HCT116 (cell line): ENCODE results near the gene POLR3GL.

Experiments
- ATF3 ChIP-seq: IDR thresholded peaks from 2 replicates; pipeline ENCODE4 v1.6.1; 2012
- CEBPB ChIP-seq: IDR thresholded peaks from 2 replicates; pipeline ENCODE4 v1.6.1; 2012; ENCODE audit warnings: low read depth
- CTCF ChIP-seq, 3 experiments: fragments of 200-600 bp in 1 of 3; sonication (generic) in 1 of 3; IDR thresholded peaks in 2 of 3; conservative IDR thresholded peaks in 1 of 3; 2 replicates each; pipeline ENCODE4 v1.5.1; 2012 to 2017; ENCODE audit warnings: low read depth in 2 of 3, low read length in 2 of 3, antibody characterized with exemption in 1 of 3, borderline replicate concordance in 1 of 3, control low read depth in 1 of 3, mild to moderate bottlenecking in 1 of 3, mixed read lengths in 1 of 3, mixed run types in 1 of 3, moderate library complexity in 1 of 3; ENCODE audit not compliant: insufficient read depth in 1 of 3
- EZH2 ChIP-seq: fragments of 200-600 bp; sonication (generic); IDR thresholded peaks from 2 replicates; pipeline ENCODE4 v1.6.1; 2017; ENCODE audit warnings: antibody characterized with exemption, mixed run types
- POLR2A ChIP-seq: IDR thresholded peaks from 2 replicates; pipeline ENCODE4 v1.7.0; 2011; ENCODE audit warnings: borderline replicate concordance; ENCODE audit not compliant: insufficient read depth, insufficient read length; ENCODE audit errors: extremely low read depth
- POLR2AphosphoS5 ChIP-seq: IDR thresholded peaks from 2 replicates; pipeline ENCODE4 v1.6.1; 2011; ENCODE audit warnings: mild to moderate bottlenecking, low read depth, low read length, moderate library complexity
- RAD21 ChIP-seq: IDR thresholded peaks from 2 replicates; pipeline ENCODE4 v1.6.1; 2012; ENCODE audit warnings: low read depth, mild to moderate bottlenecking
- REST ChIP-seq: IDR thresholded peaks from 2 replicates; pipeline ENCODE4 v1.6.1; 2012; ENCODE audit warnings: low read depth
- TCF7L2 ChIP-seq: IDR thresholded peaks from 2 replicates; pipeline ENCODE4 v1.7.0; 2011; ENCODE audit warnings: borderline replicate concordance, inconsistent platforms; ENCODE audit not compliant: insufficient read depth, insufficient read length; ENCODE audit errors: extremely low read depth
- YY1 ChIP-seq: IDR thresholded peaks from 2 replicates; pipeline ENCODE4 v1.6.1; 2011; ENCODE audit warnings: low read length, low read depth, moderate library complexity, mild to moderate bottlenecking; ENCODE audit not compliant: insufficient replicate concordance; ENCODE audit errors: extremely low read depth
- ZFX ChIP-seq: fragments of 450-650 bp; IDR thresholded peaks from 2 replicates; pipeline ENCODE4 v1.6.1; 2017
- ZNF274 ChIP-seq: fragments of 200-500 bp; sonication (Bioruptor generic); IDR thresholded peaks from 2 replicates; pipeline ENCODE4 v1.6.1; 2014; ENCODE audit warnings: mild to moderate bottlenecking, low read depth, low read length, inconsistent platforms
- TF ChIP-seq, protein P1 (sequence below): IDR thresholded peaks from 2 replicates; pipeline ENCODE4 v1.6.1; 2012

GRCh38 chr1:146022403-146023127 is 58.1 kb downstream of the POLR3GL start:
- TF ChIP-seq POLR2AphosphoS5 (no peak), CTCF (IDR thresholded peaks at IDR 0.05 in 2 of 3, conservative IDR thresholded peaks at IDR 0.05 in 1 of 3; ENCODE audit: borderline replicate concordance in 1 of 3, insufficient read depth in 1 of 3, low read depth in 2 of 3, low read length in 2 of 3) (no peak), ZFX (no peak), EZH2 (no peak), ZNF274 (no peak), RAD21 (no peak), YY1 (no peak), POLR2A (no peak), ATF3 (no peak), REST (no peak), CEBPB (no peak), TCF7L2 (no peak)
- TF ChIP-seq, protein P1, sequence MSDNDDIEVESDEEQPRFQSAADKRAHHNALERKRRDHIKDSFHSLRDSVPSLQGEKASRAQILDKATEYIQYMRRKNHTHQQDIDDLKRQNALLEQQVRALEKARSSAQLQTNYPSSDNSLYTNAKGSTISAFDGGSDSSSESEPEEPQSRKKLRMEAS = no peak
